Measurements from ENCODE around the gene GALK1.

The GALK1 gene

DNA sequence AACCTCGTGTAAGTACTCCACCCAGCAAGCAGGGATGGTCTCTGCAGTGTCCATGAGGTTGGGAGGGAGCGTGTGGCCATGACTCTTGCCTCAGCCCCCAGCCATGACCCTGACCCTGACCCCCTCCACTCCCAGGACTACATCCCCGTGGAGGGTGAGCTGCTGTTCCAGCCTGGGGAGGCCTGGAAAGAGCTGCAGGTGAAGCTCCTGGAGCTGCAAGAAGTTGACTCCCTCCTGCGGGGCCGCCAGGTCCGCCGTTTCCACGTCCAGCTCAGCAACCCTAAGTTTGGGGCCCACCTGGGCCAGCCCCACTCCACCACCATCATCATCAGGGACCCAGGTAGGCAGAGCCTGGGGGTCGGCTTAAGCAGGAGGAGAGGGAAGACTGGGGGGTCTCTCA lies 16.3 kb downstream of the GALK1 start:
- DNase-seq: no peak

DNA sequence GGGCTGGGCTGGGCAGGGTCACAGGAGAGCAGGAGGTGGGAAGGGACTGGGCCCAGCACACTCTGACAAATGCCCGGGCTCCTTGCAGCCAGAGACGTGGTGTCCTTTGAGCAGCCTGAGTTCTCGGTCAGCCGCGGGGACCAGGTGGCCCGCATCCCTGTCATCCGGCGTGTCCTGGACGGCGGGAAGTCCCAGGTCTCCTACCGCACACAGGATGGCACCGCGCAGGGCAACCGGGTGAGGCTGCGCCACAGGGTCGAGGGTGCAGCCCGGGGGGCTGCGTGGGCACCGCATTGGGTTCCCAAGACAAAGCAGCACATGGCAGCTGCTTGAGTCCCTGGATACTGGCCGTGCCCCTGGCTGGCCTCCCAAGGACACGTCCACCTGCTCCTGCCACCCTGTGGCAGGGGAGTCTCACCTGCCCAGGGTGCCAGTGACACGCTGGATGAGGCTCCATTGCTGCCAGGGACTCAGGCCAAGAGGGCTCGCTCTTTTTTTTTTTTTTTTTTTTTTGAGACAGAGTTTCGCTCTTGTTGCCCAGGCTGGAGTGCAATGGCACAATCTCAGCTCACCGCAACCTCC lies 21.3 kb downstream of the GALK1 start:
- DNase-seq: no peak

DNA sequence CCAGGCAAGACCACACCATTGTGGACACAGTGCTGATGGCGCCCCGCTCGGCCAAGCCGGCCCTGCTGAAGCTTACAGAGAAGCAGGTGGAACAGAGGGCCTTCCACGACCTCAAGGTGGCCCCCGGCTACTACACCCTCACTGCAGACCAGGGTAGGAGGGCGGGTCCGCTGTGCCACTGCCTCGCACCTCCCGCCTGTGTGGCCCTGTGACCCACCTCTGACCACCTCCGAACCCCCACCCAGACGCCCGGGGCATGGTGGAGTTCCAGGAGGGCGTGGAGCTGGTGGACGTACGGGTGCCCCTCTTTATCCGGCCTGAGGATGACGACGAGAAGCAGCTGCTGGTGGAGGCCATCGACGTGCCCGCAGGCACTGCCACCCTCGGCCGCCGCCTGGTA lies 22.7 kb downstream of the GALK1 start:
- no peak for DNase-seq

DNA sequence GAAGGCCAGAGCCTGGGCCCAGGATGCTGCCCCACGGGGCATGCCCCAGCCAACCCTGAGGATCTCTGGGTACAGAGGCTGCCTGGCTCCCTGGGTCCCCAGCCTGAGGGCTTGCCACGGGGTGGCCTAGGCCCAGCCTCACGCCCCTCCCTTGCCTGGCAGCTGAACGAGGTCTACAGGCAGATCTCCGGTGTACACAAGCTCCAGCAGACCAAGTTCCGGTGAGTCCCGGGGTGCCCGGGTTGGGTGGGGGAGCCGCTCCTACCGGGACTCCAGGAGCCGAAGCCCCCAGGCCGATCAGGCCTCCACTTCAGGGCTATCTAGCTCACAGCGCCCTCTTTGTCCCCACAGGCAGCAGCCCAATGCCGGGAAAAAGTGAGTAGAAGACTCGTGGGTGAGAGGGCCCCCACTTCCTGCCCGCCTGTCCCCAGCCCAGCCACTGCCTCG lies 24.3 kb downstream of the GALK1 start:
- no peak for DNase-seq

DNA sequence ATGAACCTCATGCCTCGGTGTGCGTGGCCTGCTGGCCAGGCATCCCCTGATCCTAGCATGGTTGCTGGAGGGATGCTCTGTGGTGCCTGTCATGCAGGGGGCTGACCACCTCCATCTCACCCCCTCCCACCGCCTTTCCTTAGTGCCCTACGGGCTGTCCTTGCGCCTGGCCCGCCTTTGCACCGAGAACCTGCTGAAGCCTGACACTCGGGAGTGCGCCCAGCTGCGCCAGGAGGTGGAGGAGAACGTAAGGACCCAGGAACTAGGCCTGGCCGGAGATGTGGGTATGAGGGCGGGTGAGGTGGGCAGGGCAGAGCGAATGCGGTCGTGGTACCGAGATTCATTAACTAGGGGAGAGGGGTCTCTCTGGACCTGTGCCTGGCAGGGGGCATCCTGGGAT lies 24.8 kb downstream of the GALK1 start:
- no peak for DNase-seq

DNA sequence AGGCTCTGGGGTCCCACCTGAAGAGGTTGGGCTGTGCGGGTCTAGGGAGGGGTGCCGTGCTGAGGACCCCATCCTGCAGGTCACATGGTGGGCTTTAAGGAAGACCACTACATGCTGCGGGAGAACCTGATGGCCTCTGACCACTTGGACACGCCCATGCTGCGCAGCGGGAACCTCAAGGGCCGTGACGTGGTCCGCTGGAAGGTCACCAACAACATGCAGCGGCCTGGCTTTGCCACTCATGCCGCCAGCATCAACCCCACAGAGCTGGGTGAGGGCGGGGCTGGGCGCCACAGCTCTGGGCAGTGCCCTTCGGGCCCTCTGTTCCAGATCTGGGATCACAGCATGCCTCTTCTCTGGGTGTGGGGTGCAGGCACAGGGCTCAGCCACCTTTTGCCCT lies 25.2 kb downstream of the GALK1 start:
- DNase-seq: no peak

DNA sequence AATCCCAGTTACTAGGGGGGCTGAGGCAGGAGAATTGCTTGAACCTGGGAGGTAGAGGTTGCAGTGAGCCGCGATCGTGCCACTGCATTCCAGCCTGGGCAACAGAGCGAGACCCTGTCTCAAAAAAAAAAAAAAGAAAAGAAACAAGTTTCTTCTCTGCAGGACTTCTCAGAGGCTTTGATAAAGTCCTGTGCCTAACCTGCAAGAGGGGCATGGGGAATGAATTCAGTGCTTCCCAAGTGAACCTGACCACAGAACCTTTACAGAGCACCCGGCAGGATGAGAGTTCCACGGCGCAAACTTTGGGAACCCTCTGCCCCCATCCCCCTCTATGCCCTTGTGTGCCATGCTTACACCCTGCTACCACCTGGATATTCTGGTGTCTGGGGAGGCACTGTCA lies 25.8 kb downstream of the GALK1 start:
- no peak for DNase-seq

DNA sequence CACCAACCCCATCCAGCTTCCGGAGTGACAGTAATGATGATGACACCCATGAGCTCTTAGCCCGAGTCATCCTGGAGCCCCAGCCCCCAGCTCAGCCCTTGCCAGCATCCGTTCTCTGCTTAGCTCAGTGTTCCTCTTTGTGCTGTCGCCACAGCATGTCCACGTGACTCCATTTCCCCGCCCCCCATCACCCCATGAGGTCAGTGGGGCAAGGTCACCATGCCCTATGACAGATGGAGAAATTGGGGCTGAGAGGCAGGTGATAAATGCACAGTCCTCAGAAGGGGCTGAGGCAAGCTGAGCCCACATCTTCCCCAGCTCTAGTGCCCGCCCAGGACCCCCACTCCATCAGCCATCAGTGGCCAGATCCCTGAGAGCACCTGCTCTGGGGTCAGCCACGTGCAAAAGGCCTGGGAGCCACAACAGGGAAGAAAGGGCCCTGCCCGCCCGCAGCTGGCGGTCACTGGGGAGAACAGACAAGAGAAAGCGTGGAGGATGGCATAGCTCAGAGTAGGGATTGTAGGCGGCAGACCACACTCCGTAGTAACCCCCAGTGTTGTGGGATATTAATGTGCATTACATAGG lies 26.7 kb downstream of the GALK1 start:
- no peak for DNase-seq

DNA sequence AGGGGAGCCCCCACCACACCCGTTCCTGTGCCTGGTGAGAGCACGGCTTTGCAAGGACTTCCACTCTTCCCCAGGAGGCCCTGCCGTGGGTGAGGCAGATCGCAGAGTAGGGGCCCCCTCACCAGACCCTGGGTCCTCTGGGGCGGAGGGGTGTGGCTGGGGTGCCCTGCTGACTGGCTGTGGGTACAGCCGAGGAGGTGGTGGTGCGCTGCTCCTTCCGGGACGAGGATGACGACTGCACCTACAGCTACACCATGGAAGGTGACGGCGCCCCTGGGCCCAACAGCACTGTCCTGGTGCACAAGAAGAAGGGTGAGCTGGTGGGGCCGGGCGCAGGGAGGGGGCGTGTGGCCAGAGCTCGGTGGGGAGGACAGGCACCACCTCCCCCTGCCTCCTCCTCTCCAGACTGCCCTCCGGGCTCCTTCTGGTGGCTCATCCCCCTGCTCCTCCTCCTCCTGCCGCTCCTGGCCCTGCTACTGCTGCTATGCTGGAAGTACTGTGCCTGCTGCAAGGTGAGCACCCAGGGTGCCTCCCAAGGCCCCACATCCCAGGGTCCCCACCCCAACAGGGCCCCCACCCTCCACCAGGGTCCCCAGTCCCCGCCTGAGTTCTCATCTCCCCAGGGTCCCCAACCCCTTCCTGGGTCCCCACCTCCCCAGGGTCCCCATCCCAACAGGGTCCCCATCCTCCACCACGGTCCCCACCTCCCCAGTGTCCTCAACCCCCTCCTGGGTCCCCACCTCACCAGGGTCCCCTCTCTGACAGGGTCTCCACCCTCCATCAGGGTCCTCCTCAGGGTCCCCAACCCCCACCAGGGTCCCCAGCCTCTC lies 27.6 kb downstream of the GALK1 start:
- DNase-seq: no peak

DNA sequence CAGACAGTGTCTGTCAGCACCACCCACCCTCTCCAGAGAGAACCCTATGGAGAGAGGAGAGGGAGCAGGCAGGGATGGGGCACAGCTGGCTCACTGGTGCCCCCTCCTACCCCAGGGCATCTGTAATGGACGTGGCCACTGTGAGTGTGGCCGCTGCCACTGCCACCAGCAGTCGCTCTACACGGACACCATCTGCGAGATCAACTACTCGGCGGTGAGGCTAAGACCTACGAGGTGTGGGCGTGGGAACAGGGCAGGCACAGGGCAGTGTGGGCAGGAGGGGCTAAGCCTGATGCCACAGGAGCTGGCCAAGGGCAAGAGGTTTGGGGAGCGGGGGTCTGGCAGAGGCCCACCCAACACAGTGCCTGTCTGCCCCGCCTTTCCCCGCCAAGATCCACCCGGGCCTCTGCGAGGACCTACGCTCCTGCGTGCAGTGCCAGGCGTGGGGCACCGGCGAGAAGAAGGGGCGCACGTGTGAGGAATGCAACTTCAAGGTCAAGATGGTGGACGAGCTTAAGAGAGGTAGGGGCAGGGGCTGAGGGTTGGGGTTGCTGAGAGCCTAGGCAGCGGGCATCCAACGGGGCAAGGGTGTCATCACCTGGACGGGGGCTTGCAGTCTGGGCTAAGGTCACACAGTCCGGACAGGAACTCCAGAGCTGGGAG lies 28.7 kb downstream of the GALK1 start:
- no peak for DNase-seq

DNA sequence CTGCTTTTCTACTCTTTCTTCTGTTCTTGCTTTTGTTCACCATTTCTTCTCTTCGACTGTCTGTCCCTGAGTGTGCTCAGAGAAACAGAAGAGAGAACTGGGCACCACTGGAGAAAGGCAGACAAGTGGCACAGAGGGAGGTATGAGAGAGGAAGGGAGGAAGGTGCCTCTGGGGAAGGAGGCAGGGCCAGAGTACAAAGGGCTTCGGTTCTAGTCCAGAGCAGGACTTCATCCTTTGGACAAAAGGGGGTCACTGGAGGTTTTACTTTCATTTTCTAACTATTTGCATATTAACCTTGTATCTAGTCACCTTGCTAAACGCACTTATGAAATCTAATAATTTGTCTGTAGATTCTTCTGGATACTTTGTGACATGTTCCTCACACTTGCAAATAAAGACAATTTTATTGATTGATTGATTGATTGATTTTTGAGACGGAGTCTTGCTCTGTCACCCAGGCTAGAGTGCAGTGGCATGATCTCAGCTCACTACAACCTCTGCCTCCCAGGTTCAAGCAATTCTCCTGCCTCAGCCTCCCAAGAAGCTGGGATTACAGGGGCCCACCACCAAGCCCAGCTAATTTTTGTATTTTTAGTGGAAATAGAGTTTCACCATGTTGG lies 30.2 kb downstream of the GALK1 start:
- DNase-seq: no peak

DNA sequence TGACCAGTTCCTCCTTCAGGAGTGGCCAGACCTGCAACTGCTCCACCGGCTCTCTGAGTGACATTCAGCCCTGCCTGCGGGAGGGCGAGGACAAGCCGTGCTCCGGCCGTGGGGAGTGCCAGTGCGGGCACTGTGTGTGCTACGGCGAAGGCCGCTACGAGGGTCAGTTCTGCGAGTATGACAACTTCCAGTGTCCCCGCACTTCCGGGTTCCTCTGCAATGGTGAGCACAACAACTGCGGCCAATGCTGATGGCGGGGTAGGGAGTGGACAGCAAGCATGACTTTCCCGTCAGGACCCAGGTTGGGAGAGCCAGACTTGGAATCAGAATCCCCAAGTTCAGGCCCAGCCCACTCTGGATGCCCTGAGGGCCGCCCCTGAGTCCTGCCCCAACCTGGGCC lies 31.5 kb downstream of the GALK1 start:
- DNase-seq: no peak

DNA sequence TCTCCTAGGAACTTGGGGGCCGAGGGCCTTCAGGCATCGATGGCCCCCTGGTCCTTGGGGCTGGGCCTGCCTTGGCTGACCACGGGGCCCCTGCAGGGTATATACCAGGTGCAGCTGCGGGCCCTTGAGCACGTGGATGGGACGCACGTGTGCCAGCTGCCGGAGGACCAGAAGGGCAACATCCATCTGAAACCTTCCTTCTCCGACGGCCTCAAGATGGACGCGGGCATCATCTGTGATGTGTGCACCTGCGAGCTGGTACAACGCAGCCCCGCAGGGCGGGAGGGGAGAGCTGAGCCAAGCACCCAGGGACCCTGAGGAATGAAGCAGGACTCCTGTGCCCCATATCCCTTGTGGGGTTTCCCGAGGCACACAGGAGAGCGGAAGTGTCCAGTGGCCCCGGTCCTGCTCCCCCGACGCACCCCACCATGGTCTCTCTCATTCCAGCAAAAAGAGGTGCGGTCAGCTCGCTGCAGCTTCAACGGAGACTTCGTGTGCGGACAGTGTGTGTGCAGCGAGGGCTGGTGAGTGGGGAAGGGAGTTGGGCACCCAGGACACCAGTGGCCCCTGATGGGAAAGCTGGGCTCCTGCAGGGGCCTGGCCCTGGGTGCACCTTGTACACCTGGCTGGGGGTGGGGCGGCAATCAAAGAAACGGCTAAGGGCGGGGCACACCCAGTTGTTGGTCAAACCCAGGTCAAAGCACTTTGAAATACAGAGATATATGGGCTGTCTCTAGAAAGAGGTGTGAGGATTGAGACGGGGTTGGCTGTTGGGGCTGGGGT lies 33.1 kb downstream of the GALK1 start:
- DNase-seq: no peak

DNA sequence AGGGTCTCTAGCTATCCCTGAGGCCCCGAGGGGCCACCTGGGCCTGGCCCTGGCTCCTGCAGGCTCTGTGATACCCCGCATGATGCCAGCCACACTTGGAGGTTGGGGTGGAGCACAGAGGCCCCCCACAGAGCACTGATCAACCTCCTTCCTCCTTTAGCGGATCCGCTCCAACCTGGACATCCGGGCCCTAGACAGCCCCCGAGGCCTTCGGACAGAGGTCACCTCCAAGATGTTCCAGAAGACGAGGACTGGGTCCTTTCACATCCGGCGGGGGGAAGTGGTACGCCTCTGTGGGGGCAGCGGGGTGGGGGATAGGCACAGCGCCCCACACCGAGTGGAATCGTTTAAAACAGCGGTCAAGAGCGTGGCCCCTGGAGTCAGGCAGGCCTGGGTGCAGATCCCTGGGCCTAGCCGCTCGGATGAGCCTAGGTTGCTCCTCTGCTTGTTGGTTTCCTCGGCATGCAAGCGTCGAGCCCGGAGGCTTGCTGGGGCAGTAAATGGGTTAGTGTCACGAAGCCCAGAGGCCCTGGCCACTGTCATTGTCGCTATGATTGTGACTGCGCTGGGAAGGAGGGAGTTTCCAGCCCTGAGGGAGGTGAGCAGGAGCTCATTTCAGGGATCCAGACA lies 33.8 kb downstream of the GALK1 start:
- no peak for DNase-seq

DNA sequence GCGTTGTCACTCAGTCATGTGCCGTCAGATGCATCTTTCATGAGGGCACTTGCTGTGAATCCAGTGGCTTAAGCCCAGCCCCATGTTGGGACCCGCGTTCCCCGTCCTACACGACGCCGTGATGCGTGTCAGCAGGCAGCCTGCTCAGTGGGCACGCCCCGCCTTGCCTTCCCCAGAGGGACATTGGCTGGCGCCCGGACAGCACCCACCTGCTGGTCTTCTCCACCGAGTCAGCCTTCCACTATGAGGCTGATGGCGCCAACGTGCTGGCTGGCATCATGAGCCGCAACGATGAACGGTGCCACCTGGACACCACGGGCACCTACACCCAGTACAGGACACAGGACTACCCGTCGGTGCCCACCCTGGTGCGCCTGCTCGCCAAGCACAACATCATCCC lies 34.9 kb downstream of the GALK1 start:
- DNase-seq: no peak

DNA sequence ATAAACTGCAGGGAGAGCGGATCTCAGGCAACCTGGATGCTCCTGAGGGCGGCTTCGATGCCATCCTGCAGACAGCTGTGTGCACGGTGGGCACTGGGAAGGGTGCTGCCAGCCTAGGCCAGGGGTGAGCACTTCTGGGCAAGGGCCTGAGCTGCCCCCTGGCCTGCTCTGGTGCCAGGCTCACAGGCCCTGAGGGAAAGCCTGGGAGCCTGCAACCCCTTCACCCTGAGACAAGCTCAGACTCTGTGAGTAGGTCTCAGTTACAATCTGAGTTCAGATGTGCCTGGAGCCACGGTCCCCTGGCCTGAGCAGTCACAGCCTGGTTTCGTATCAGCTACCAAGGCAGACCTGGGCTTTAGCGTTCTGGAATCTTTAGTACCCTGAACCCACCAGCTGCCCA lies 35.6 kb downstream of the GALK1 start:
- no peak for DNase-seq

DNA sequence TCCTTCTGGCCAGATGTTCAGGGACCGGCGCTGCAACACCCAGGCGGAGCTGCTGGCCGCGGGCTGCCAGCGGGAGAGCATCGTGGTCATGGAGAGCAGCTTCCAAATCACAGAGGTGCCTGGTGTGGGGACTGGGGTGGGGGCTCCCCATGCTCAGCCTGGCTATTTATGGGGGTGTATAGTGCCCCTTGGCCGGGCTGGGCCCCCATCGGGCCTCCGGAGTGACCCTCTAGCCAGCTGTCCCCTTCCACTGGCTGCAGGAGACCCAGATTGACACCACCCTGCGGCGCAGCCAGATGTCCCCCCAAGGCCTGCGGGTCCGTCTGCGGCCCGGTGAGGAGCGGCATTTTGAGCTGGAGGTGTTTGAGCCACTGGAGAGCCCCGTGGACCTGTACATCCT lies 37.6 kb downstream of the GALK1 start:
- no peak for DNase-seq

DNA sequence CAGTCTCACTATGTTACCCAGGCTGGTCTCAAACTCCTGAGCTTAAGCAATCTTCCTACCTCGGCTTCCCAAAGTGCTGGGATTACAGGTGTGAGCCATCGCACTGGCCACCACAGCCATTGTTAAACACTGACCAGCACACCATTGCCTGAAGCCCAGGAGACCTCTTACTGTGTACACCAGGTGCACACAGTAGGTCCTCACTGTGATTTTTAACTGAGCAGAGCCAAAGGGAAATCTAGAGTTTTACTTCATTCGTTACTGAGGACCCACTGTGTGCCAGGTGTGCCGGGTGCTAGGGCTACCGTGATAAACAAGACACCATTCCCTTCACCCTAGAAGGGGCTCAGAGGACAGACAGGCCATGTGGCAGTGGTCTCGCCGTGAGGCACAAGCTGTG lies 39.5 kb downstream of the GALK1 start:
- DNase-seq: no peak

DNA sequence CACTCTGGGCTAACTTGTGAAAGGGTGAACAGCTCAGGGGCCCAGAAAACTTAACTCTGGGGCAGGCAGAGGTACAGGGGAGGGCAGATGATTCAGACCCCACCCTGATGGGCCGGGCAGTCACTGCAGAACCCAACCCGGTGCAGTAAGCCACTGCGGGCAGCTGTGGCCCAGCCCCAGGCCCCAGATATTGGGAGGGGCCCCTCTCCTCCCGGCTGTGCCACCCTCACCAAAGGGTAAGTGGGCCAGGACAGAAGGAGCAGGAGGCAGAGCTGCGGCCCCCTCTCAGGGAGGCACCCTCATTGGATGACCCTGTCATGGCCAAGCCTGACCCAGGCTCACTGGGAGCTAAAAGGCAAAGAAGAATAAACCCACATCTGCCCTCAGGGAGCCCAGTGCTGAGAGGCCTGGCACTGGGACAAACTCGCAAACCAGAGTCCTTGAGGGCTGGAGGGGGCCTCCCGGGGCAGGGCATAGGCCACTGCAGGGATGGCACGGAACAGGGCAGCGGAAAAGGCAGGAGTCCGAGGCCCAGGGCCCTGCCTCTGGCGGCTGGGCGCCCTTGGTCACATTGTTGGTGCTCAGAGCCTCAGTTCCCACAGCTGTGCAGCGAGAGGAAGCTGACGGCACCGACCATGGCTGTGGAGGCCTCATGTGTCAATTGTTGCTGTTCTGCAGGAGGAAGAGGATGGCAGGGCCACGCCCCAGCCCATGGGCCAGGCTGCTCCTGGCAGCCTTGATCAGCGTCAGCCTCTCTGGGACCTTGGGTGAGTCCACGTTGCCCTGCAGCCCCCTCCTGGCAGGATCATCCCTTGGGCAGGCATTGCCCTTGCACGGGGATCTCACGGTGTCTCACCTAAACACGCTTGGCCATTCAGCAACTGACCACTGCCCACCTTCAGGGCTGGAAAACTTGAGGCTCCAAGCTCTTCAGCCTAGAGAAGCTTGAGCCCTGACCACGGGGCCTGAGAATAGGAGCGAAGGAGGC lies 40.7 kb downstream of the GALK1 start:
- DNase-seq: no peak

DNA sequence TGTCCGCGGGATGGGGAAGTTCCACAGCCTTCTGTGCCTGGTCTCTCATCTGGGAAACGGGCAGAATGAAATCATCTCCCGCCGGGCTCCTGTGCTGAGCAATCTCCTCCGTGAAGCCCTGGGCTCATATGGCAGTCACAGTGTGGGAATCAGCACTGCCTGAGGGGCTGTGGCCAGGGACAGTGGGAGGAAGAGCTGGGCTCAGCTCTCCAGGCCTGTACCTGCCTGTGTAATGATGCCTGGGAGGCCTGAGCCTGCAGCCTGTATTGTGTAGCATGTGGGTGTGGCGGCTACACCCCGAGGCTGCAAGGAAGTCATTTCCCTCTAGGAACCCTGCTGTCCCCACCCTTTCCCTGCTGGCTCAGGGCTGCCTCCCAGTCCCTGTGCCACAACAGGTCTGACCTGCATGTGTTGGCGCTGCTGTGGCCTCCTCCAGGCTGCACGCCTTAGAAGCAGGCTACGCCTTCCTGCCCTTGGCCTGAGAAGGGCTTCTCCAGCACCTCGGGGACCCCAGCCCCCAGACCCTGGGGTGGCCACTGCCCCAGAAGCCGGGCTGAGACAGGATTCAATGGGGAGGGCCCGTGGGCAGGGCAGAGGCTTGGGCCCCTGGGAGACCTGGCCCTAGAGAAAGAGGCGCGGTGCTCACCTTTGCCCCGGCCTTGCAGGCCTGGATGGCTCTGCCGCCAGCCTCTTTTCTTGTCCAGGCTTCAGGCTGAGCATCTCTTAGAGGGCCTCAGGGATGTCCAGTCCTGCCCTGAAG lies 41.6 kb downstream of the GALK1 start:
- no peak for DNase-seq

Data from activated CD4-positive, alpha-beta T cell treated with anti-CD3 and anti-CD28 coated beads, Interleukin-2, amount 50 U/mL, for 1 hour (primary cell).